CD4-positive, alpha-beta memory T cell (primary cell): Measurements from ENCODE around the gene DSN1. TPM values are rescaled to one million over a fixed set of nuclear protein-coding genes. Genes with fewer than 3 reads are reported as not detected.
"Not testable (repeated sequence)": the region's sequence is repeated elsewhere in the genome, so short reads cannot be mapped to it uniquely, and the experiment has no call there.

ENCODE experiments used
- CTCF ChIA-PET: fragments of 350-600 bp; sonication (Branson Sonifier 250); formaldehyde crosslinking; loops from one replicate; lab custom pipeline; 2021; ENCODE audit warnings: inconsistent platforms; ENCODE audit not compliant: partially characterized antibody; lab: Charles Lee
- POLR2A ChIA-PET: fragments of 350-600 bp; sonication (Branson Sonifier 250); formaldehyde crosslinking; loops from one replicate; lab custom pipeline; 2021; ENCODE audit not compliant: partially characterized antibody; lab: Charles Lee
- DNase-seq, 5 donors: peaks; one replicate each; pipeline versions ENCODE4 v3.0.0 to v3.0.0-alpha.2; 2020 to 2022; ENCODE audit warnings: mixed read lengths in 1 of 5
- H3K27ac ChIP-seq: one replicate; pipeline ENCODE4 v1.7.0; 2013; ENCODE audit warnings: low read depth, low read length
- H3K27me3 ChIP-seq: 2 replicates; pipeline ENCODE4 v1.7.0; 2013; ENCODE audit warnings: mild to moderate bottlenecking, low read length, moderate library complexity; ENCODE audit not compliant: insufficient read depth
- H3K36me3 ChIP-seq: 2 replicates; pipeline ENCODE4 v1.7.0; 2013; ENCODE audit warnings: mild to moderate bottlenecking, low read length, moderate library complexity; ENCODE audit not compliant: insufficient read depth
- H3K4me1 ChIP-seq: 2 replicates; pipeline ENCODE4 v1.7.0; 2013; ENCODE audit warnings: mild to moderate bottlenecking, low read length, moderate library complexity; ENCODE audit not compliant: insufficient read depth
- H3K4me3 ChIP-seq, 2 donors: one replicate each; pipeline ENCODE4 v1.7.0; 2013; ENCODE audit warnings: low read length in 2 of 2, mild to moderate bottlenecking in 1 of 2
- H3K9me3 ChIP-seq, 2 donors: one replicate each; pipeline ENCODE4 v1.7.0; 2013; ENCODE audit warnings: low read length in 2 of 2, control low read depth in 1 of 2; ENCODE audit not compliant: control insufficient read depth in 1 of 2
- H3K27ac Mint-ChIP-seq, 7 donors: one replicate each; pipeline ENCODE4 v1.8.0; 2020 to 2021; ENCODE audit warnings: mixed read lengths in 7 of 7, mild to moderate bottlenecking in 6 of 7, inconsistent platforms in 3 of 7, moderate library complexity in 3 of 7
- H3K27me3 Mint-ChIP-seq, 2 donors: one replicate each; pipeline ENCODE4 v1.8.0; 2020 to 2021; ENCODE audit warnings: mixed read lengths in 2 of 2
- H3K36me3 Mint-ChIP-seq, 2 donors: one replicate each; pipeline ENCODE4 v1.8.0; 2020 to 2021; ENCODE audit warnings: mixed read lengths in 2 of 2, inconsistent platforms in 1 of 2, mild to moderate bottlenecking in 1 of 2
- H3K4me1 Mint-ChIP-seq, 4 donors: one replicate each; pipeline ENCODE4 v1.8.0; 2020 to 2021; ENCODE audit warnings: mixed read lengths in 4 of 4, mild to moderate bottlenecking in 1 of 4
- H3K4me3 Mint-ChIP-seq, 8 donors: one replicate each; pipeline ENCODE4 v1.8.0; 2020 to 2021; ENCODE audit warnings: mixed read lengths in 8 of 8, mild to moderate bottlenecking in 7 of 8, moderate library complexity in 6 of 8, inconsistent platforms in 3 of 8
- H3K9me3 Mint-ChIP-seq, 8 donors: one replicate each; pipeline ENCODE4 v1.8.0; 2020 to 2021; ENCODE audit warnings: mixed read lengths in 8 of 8, mild to moderate bottlenecking in 5 of 8, inconsistent platforms in 3 of 8, moderate library complexity in 1 of 8
- intact Hi-C: fragments of 100-400 bp; cut with micrococcal nuclease; formaldehyde crosslinking; loops from one replicate; pipeline ENCODE4 v1.15.1; 2023
- polyA plus RNA-seq, 2 donors: library from polyadenylated mRNA; unstranded; fragments of 300-500 nt; fragmentation: Illumina TruSeq; gene quantifications; one replicate each; pipeline ENCODE4 v1.2.3, GENCODE V29; 2021
- total RNA-seq, 2 experiments: library from RNA; stranded (reverse); gene quantifications; one replicate each; pipeline ENCODE4 v1.2.3, GENCODE V29; 2021

The DSN1 gene
- total and polyA plus RNA-seq, 4 experiments from 2014 or later = 6.1 to 14.3 (median 10.5) TPM

GRCh38 chr20:36805396-36805795, 31.8 kb upstream of the DSN1 start:
- H3K9me3 ChIP-seq = no peaks in the 10 kb centered on the region
- H3K36me3 Mint-ChIP-seq = no peaks in the 10 kb centered on the region
- no peak overlapping the region for H3K4me3 Mint-ChIP-seq
- H3K27ac Mint-ChIP-seq = no peak overlapping the region
- no peak overlapping the region for H3K4me3 ChIP-seq
- peaks cover 0 to 3% (median 0%) of the 10 kb centered on the region in 4 donors for H3K4me1 Mint-ChIP-seq
- ChIA-PET POLR2A (no interaction called here), CTCF (no interaction called here)
- no peaks in the 10 kb centered on the region for H3K27me3 ChIP-seq
- no peak for DNase-seq
- H3K27me3 Mint-ChIP-seq = no peaks in the 10 kb centered on the region
- H3K4me1 ChIP-seq = no peaks in the 10 kb centered on the region
- no peaks in the 10 kb centered on the region for H3K36me3 ChIP-seq
- no peak overlapping the region for H3K27ac ChIP-seq
- intact Hi-C loops = no loop called here
- peaks cover 0 to 3% (median 0%) of the 10 kb centered on the region in 8 donors for H3K9me3 Mint-ChIP-seq

DNA sequence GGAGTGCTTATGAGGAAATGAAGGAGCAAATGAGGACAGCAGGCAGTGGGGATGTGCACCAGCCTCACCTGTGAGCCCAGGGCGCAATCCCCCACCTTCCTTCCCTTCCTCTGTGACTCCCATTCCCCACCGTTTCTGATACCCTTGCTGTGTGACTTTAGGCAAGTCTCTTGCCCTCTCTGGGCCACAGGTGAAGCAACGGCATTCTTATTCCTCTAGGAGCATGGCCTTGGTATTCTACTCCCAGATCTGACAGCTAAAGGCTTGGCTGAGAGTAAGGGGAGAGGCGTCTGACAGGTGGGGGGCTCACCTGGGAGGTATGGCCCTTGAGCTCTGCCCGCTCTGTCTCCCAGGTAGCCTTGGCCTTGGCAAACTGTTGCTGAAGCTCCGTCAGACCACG, 30.9 kb upstream of the DSN1 start:
- Mint-ChIP-seq H3K4me1 (peaks cover 0 to 3% (median 0%) of the 10 kb centered on the region in 4 donors), H3K27me3 (no peaks in the 10 kb centered on the region), H3K4me3 (no peak overlapping the region), H3K27ac (no peak overlapping the region), H3K9me3 (peaks cover 0 to 3% (median 0%) of the 10 kb centered on the region in 8 donors), H3K36me3 (no peaks in the 10 kb centered on the region)
- intact Hi-C loops = no loop called here
- no peak for DNase-seq
- POLR2A ChIA-PET = no interaction called here
- CTCF ChIA-PET = no interaction called here
- no peaks in the 10 kb centered on the region for H3K4me1 ChIP-seq
- no peaks in the 10 kb centered on the region for H3K27me3 ChIP-seq
- H3K36me3 ChIP-seq = no peaks in the 10 kb centered on the region
- H3K9me3 ChIP-seq = no peaks in the 10 kb centered on the region
- no peak overlapping the region for H3K27ac ChIP-seq
- H3K4me3 ChIP-seq = no peak overlapping the region

- Histone ChIP-seq H3K27ac (no peak overlapping the region), H3K4me1 (no peaks in the 10 kb centered on the region), H3K4me3 (no peak overlapping the region), H3K36me3 (no peaks in the 10 kb centered on the region), H3K27me3 (no peaks in the 10 kb centered on the region), H3K9me3 (no peaks in the 10 kb centered on the region)
- no peak overlapping the region for H3K4me3 Mint-ChIP-seq
- H3K4me1 Mint-ChIP-seq = no peaks in the 10 kb centered on the region
- H3K27ac Mint-ChIP-seq = no peak overlapping the region
- DNase-seq = no peak
- H3K27me3 Mint-ChIP-seq = no peaks in the 10 kb centered on the region
- ChIA-PET POLR2A (no interaction called here), CTCF (interaction anchor here (0.6 kb wide), 1 partner anchor 1002 kb away, joined by 3 read pairs; no protein-coding TSS in a partner anchor)
- intact Hi-C loops = no loop called here
- H3K36me3 Mint-ChIP-seq = no peaks in the 10 kb centered on the region
- H3K9me3 Mint-ChIP-seq = peaks cover 0 to 3% (median 0%) of the 10 kb centered on the region in 8 donors
Observed at GRCh38 chr20:36802326-36803222, 29.0 kb upstream of the DSN1 start.

DNA sequence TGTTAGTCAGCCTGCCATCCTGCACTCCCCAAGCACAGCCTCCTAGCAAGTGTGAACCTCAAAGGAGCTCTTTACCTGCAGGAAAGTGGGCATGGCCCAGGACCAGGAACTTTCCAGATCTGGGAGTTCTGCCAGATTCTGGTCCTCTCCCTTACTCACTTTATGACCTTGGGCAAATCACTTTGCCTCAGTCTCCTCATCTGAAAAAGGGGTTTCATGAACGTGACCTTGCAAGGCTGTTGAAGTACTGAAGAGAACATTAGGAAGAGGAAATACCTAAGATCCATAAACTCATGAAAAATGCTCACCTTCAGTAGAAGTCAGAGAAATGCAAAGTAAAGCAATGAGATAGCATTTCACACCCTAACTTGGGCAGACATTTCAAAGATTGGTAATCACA, 26.8 kb upstream of the DSN1 start:
- Histone ChIP-seq H3K9me3 (no peaks in the 10 kb centered on the region), H3K4me1 (no peaks in the 10 kb centered on the region), H3K27ac (no peak overlapping the region), H3K27me3 (no peaks in the 10 kb centered on the region), H3K36me3 (no peaks in the 10 kb centered on the region), H3K4me3 (no peak overlapping the region)
- POLR2A ChIA-PET = no interaction called here
- no peak overlapping the region for H3K27ac Mint-ChIP-seq
- intact Hi-C loops = no loop called here
- H3K27me3 Mint-ChIP-seq = no peaks in the 10 kb centered on the region
- no peak for DNase-seq
- no peaks in the 10 kb centered on the region for H3K36me3 Mint-ChIP-seq
- H3K9me3 Mint-ChIP-seq = peaks cover 0 to 3% (median 0%) of the 10 kb centered on the region in 8 donors
- CTCF ChIA-PET = interaction anchor here (0.8 to 2.7 kb wide), 2 partner anchors 8 to 81 kb away, joined by 3 to 12 read pairs; no protein-coding TSS in a partner anchor
- no peaks in the 10 kb centered on the region for H3K4me1 Mint-ChIP-seq
- no peak overlapping the region for H3K4me3 Mint-ChIP-seq

DNA sequence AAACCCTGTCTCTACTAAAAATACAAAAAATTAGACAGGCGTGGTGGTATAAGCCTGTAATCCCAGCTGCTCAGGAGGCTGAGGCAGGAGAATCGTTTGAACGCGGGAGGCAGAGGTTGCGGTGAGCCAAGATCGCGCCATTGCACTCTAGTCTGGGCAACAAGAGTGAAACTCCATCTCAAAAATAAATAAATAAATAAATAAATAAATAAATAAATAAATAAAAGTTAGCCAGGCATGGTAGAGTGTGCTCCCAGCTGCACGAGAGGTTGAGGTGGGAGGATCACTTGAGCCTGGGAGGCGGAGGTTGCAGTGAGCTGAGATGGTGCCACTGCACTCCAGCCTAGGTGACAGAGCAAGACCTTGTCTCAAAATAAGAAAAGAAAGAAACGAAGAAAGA, 25.8 kb upstream of the DSN1 start:
- H3K4me1 Mint-ChIP-seq, H3K36me3 ChIP-seq, H3K4me1 ChIP-seq, H3K27me3 Mint-ChIP-seq, H3K4me3 Mint-ChIP-seq, H3K27ac Mint-ChIP-seq, H3K36me3 Mint-ChIP-seq, H3K9me3 ChIP-seq, intact Hi-C loops, H3K27me3 ChIP-seq, DNase-seq, H3K27ac ChIP-seq, H3K4me3 ChIP-seq, H3K9me3 Mint-ChIP-seq, POLR2A ChIA-PET: not testable (repeated sequence)
- CTCF ChIA-PET = interaction anchor here (2.7 kb wide), 1 partner anchor 9 kb away, joined by 12 read pairs; no protein-coding TSS in a partner anchor

DNA sequence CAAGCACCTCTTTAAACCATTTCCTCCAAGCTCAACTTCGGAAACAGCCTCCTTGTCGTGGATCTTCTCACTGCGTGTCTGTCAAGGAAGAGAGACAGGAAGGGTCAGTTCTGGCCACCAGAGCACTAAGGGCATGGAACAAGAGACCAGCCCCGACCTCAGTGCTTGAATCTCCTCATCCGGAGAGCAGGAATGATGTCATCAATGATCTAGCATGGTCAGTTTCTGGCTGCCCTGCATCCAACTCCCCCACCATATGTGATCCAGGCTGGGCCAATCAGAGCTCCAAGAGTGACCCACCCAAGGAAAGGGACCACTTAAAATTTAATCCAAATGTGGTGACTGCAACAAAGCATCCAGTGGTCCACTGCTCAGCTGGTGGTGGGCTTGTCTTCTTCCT, 23.3 kb upstream of the DSN1 start:
- Histone ChIP-seq H3K4me3 (no peak overlapping the region), H3K27ac (no peak overlapping the region), H3K9me3 (no peaks in the 10 kb centered on the region), H3K4me1 (no peaks in the 10 kb centered on the region), H3K36me3 (no peaks in the 10 kb centered on the region), H3K27me3 (no peaks in the 10 kb centered on the region)
- intact Hi-C loops = no loop called here
- Mint-ChIP-seq H3K27me3 (peaks cover 0 to 1% of the 10 kb centered on the region in 2 donors), H3K27ac (no peak overlapping the region), H3K4me3 (no peak overlapping the region), H3K4me1 (no peaks in the 10 kb centered on the region), H3K36me3 (no peaks in the 10 kb centered on the region), H3K9me3 (no peaks in the 10 kb centered on the region)
- CTCF ChIA-PET = interaction anchor here (2.5 kb wide), 1 partner anchor 11 kb away, joined by 10 read pairs; no protein-coding TSS in a partner anchor
- POLR2A ChIA-PET = no interaction called here
- no peak for DNase-seq

DNA sequence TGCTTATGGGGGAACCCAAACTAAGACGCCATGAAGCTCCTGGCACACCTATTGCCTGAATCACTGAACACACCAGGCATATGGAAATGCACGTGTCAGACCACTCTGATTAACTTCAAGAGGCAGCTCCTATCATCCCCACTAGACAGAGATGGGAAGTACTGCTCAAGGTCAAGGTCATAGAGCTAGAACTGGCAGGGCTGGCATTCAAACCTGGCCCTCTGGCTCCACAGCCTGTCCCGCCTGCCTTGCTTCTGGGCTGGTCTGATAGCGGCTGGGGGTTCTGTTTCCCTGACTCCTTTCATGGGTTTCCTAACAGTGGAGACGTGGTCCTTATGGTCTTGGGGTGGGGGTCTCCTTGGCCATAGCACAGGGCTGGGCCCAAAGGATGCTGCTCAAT, 22.6 kb upstream of the DSN1 start:
- Histone ChIP-seq H3K27me3 (no peaks in the 10 kb centered on the region), H3K27ac (no peak overlapping the region), H3K4me1 (no peaks in the 10 kb centered on the region), H3K4me3 (no peak overlapping the region), H3K36me3 (no peaks in the 10 kb centered on the region), H3K9me3 (no peaks in the 10 kb centered on the region)
- Mint-ChIP-seq H3K36me3 (no peaks in the 10 kb centered on the region), H3K27me3 (peaks cover 0 to 1% of the 10 kb centered on the region in 2 donors), H3K27ac (no peak overlapping the region), H3K4me3 (no peak overlapping the region), H3K9me3 (no peaks in the 10 kb centered on the region), H3K4me1 (no peaks in the 10 kb centered on the region)
- POLR2A ChIA-PET = no interaction called here
- CTCF ChIA-PET = interaction anchor here (2.5 kb wide), 1 partner anchor 12 kb away, joined by 10 read pairs; no protein-coding TSS in a partner anchor
- DNase-seq = no peak
- intact Hi-C loops = no loop called here
